ENCODE measurements around the gene ANKRD13D.
A peak's percentile ranks its signal among the peaks of the same experiment; 100 is the strongest.
"Not testable (repeated sequence)": the region's sequence is repeated elsewhere in the genome, so short reads cannot be mapped to it uniquely, and the experiment has no call there.

The ANKRD13D gene

DNA sequence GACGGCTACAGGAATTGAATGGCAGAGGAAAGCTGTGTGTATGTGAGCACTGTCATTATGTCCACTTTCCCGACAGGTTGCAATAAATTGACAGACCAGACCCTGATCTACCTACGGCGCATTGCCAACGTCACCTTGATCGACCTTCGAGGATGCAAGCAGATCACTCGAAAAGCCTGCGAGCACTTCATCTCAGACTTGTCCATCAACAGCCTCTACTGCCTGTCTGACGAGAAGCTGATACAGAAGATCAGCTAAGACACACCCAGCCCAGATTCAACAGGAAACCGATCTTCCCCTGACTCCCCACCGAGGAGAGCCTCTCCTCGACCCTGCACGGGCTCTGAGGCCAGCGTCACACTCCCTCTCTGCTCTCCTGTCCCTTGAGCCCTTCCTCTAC is 34.3 kb upstream of the ANKRD13D start:
- Mint-ChIP-seq H3K36me3 (peaks cover 72% of the 10 kb centered on the region), H3K4me3 (no peak overlapping the region), H3K4me1 (peaks cover 50% of the 10 kb centered on the region), H3K9me3 (no peaks in the 10 kb centered on the region), H3K27ac (peak overlapping the region; percentile 85), H3K27me3 (no peaks in the 10 kb centered on the region)
- CTCF ChIA-PET = interaction anchor here (1.1 to 5.3 kb wide), 4 partner anchors 8 to 173 kb away, joined by 3 to 36 read pairs (median 8); no protein-coding TSS in a partner anchor
- no peak for DNase-seq

DNA sequence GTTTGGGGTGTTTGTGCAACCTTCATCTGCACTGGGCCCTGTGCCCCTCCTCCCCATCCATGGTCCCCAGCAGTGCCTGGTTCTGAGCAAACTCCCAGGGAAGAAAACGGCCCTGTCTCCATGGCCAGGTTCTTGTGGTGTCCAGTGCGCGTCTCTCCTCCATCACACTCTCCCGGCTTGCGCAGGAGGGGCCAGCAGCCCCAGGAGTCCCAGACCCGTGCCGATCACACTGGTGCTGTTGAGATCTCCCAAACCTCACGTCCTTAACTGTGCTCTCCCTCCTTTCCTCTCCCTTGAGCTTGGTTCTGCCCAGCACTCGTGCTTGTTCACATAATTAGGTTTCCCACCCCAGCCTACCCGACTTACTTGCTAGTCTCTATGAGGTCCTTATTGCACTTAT is 33.8 kb upstream of the ANKRD13D start:
- Mint-ChIP-seq H3K4me1 (peaks cover 51% of the 10 kb centered on the region), H3K27me3 (no peaks in the 10 kb centered on the region), H3K27ac (no peak overlapping the region), H3K4me3 (no peak overlapping the region), H3K36me3 (peaks cover 66% of the 10 kb centered on the region), H3K9me3 (no peaks in the 10 kb centered on the region)
- no peak for DNase-seq
- CTCF ChIA-PET = no interaction called here

GRCh38 chr11:67255864-67256263 is 33.2 kb upstream of the ANKRD13D start:
- no peaks in the 10 kb centered on the region for H3K9me3 Mint-ChIP-seq
- peaks cover 51% of the 10 kb centered on the region for H3K4me1 Mint-ChIP-seq
- no peak overlapping the region for H3K4me3 Mint-ChIP-seq
- H3K36me3 Mint-ChIP-seq = peaks cover 61% of the 10 kb centered on the region
- no peak for DNase-seq
- no peak overlapping the region for H3K27ac Mint-ChIP-seq
- CTCF ChIA-PET = no interaction called here
- H3K27me3 Mint-ChIP-seq = no peaks in the 10 kb centered on the region

GRCh38 chr11:67256477-67257135 is 32.5 kb upstream of the ANKRD13D start:
- DNase-seq = no peak
- peaks cover 55% of the 10 kb centered on the region for H3K36me3 Mint-ChIP-seq
- peaks cover 52% of the 10 kb centered on the region for H3K4me1 Mint-ChIP-seq

DNA sequence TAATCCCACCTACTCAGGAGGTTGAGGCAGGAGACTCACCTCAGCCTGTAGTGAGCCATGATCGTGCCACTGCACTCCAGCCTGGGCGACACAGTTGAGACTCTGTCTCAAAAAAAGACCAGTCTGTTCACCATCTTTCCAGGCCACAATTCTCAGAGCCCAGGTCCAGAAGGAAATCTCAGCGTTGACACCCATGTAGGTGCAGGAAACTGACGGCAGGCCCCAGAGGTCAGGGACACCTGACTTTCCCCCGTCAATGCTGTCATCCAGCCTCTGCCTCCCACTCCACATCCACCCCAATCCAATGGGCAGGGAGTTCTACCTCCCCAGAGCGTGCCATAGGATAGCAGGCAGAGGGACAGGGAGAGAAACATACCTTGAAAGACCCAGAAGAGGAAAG is 28.7 kb upstream of the ANKRD13D start:
- CTCF ChIA-PET = no interaction called here
- peaks cover 10% of the 10 kb centered on the region for H3K27me3 Mint-ChIP-seq
- no peaks in the 10 kb centered on the region for H3K9me3 Mint-ChIP-seq
- H3K4me1 Mint-ChIP-seq = peaks cover 48% of the 10 kb centered on the region
- no peak overlapping the region for H3K4me3 Mint-ChIP-seq
- H3K27ac Mint-ChIP-seq = no peak overlapping the region
- H3K36me3 Mint-ChIP-seq = peaks cover 20% of the 10 kb centered on the region
- peak; percentile 17 for DNase-seq

More at GRCh38 chr11:67256477-67257135, 32.5 kb upstream of the ANKRD13D start:
- Mint-ChIP-seq H3K27ac (peak overlapping the region; percentile 52), H3K4me3 (no peak overlapping the region), H3K27me3 (peaks cover 7% of the 10 kb centered on the region), H3K9me3 (no peaks in the 10 kb centered on the region)
- CTCF ChIA-PET = no interaction called here

DNA sequence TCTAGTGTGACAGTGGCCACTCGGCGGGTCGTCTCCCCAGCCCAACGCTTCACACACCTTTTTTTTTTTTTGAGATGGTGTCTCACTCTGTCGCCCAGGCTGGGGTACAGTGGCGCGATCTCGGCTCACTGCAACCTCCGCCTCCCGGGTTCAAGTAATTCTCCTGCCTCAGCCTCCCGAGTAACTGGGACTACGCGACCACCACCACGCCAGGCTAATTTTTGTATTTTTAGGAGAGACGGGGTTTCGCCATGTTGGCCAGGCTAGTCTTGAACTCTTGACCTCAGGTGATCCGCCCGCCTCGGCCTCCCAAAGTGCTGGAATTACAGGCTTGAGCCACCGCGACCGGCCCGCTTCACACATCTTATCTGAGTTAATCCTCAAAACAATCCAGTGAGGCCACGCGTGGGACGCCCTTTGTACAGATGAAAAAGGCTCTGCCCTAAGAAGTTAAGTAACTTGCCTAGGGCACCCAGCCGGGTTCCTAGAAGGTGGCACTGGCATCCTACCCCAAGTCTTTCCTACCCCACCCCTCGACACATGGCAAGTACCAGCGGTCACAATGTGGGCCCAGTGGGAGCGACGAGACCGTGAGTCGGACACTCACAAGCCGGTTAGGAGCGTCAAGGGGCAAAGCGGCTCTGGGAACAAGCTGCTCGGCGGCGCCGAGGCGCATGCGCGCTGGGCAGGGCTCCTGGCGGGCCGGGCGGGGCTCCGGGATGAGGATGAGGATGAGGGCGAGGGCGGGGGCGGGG is 28.0 kb upstream of the ANKRD13D start:
- CTCF ChIA-PET = interaction anchor here (1.0 to 4.9 kb wide), 11 partner anchors 10 to 121 kb away, joined by 4 to 117 read pairs (median 7); partner anchors contain the start of genes ANKRD13D and POLD4
- Mint-ChIP-seq H3K36me3 (peaks cover 13% of the 10 kb centered on the region), H3K4me1 (peaks cover 49% of the 10 kb centered on the region), H3K4me3 (peak overlapping the region; percentile 58), H3K27me3 (peaks cover 10% of the 10 kb centered on the region)
- not testable (repeated sequence) for H3K9me3 Mint-ChIP-seq, H3K27ac Mint-ChIP-seq
- DNase-seq = peak; percentile 66

DNA sequence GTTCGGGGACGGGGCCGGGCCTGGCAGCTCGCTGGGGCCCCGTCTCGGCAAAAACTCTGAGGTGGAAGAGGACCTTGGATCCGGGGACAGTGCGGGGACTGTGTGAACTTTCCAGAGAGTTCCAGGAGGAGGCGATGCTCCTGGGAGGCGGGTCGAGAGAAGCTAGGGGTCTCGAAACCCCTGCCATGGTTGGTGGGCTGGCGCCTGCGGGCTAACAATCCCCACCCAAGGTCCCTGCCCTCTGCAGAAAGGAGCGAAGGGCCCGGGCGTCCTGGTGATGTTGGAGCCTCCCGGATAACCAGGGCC is 27.5 kb upstream of the ANKRD13D start:
- CTCF ChIA-PET = interaction anchor here (0.9 to 4.9 kb wide), 17 partner anchors 9 to 123 kb away, joined by 3 to 117 read pairs (median 7); partner anchors contain the start of genes ANKRD13D, CLCF1 and POLD4
- no peak overlapping the region for H3K4me3 Mint-ChIP-seq
- no peaks in the 10 kb centered on the region for H3K9me3 Mint-ChIP-seq
- H3K27me3 Mint-ChIP-seq = peaks cover 10% of the 10 kb centered on the region
- H3K4me1 Mint-ChIP-seq = peaks cover 49% of the 10 kb centered on the region
- no peak for DNase-seq
- no peak overlapping the region for H3K27ac Mint-ChIP-seq
- H3K36me3 Mint-ChIP-seq = peaks cover 11% of the 10 kb centered on the region

DNA sequence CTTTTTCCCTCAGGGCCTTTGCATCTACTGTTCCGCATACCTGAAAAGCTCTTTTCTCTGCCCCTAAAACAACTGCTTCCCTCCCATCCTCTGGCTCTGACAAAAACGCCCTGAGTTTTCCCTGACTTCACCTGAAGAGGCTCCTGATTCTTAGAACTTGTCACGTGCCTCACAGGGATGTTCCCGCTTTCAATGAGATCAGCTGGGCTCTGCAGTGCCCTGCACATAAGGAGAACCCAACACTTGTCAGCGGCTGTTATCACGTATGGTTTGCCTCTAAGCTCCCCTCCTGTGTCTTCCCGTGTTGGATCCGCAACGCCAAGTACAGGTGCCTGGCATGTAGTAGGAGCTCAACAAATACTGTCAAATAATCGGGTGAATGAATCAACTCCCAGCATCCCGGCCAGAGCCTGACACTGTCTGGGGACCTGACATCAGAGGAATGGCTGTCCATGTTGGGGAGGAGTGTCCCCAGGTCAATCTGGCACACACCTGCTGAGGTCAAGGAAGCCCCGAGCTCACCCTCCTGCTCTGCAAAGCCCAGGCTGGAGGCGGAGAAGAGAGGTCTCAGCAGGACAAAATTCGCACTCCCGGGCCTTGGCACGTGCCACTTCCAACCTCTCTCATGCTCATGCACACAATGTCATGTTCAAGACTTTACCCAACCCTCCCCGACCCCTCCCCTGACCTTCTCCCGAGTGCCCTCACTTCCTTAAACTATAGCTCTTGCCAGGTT is 27.0 kb upstream of the ANKRD13D start:
- H3K36me3 Mint-ChIP-seq = peaks cover 7% of the 10 kb centered on the region
- peaks cover 10% of the 10 kb centered on the region for H3K27me3 Mint-ChIP-seq
- DNase-seq = peak; percentile 20
- H3K27ac Mint-ChIP-seq = peak overlapping the region; percentile 73
- CTCF ChIA-PET = interaction anchor here (0.8 to 4.9 kb wide), 21 partner anchors 9 to 122 kb away, joined by 3 to 117 read pairs (median 6); partner anchors contain the start of genes ANKRD13D, CLCF1 and POLD4
- peaks cover 47% of the 10 kb centered on the region for H3K4me1 Mint-ChIP-seq
- H3K4me3 Mint-ChIP-seq = peak overlapping the region; percentile 45
- no peaks in the 10 kb centered on the region for H3K9me3 Mint-ChIP-seq

DNA sequence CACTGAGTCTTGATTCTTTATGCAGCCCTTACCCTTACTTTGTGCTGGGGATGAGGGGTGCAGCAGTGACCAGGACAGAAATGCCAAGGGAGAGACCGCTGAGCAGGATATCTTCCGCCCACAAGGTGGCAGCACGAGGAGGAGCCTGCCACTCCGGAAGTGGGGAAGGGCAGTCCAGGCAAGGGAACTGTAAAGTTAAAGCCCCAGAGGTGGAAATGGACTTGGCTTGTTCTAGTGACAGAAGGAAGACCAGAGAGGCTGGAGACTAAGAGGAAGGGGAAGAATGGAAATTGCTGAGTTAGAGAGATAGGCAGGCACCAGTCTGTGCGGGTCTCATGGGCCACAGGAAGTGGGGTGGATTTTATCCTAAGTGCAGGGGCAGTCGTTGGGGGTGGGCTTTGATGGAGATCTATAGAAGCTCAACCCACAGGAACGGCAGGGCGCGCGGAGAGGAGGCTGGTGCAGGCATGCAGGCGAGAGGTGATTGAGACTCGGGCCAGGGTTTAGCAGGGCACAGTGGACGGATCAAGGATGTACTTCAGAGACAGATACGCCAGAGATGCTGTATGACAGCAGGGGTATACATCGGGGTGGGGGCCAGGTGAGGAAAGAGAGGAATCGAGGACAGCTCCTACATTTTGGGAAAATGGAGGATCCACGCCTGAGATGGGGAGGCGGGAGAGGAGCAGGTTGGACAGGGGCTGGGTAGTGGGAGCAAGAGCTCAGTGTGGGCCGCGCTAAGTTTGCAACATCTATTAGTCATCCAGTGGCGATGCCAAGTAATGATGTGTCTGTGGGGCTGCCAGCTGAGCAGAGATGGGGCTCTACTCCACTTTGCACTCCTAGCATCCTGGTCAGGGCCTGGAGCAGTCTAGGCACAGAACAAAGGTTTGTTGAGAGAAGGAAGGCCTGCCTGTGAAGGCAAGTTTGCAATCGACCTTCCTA is 26.1 kb upstream of the ANKRD13D start:
- CTCF ChIA-PET = interaction anchor here (0.6 to 4.9 kb wide), 23 partner anchors 8 to 121 kb away, joined by 3 to 117 read pairs (median 7); partner anchors contain the start of genes CLCF1, POLD4 and SSH3
- Mint-ChIP-seq H3K9me3 (no peaks in the 10 kb centered on the region), H3K27me3 (peaks cover 10% of the 10 kb centered on the region), H3K27ac (peak overlapping the region; percentile 73), H3K36me3 (peaks cover 12% of the 10 kb centered on the region), H3K4me1 (peaks cover 47% of the 10 kb centered on the region), H3K4me3 (peak overlapping the region; percentile 24)
- peak; percentile 85 for DNase-seq

DNA sequence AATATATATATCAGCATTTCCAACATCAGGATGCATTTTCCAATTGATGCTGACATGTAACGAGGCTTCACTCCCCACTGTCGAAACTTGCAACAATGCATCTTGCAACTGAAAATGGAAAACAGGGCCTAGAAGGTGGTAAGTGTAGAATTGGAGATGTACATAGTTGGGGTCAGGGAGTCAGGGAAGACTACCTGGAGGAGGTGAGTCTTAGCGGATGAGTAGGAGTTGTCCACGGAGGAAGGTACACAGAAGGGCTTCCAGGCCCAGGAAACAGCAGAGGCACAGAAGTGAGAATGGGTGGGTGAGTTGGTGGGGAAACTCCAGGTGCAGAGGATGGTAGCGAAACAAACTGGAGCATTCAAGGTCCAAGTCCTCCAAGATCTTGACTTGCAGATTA is 24.8 kb upstream of the ANKRD13D start:
- Mint-ChIP-seq H3K27ac (no peak overlapping the region), H3K36me3 (peaks cover 24% of the 10 kb centered on the region), H3K4me1 (peaks cover 56% of the 10 kb centered on the region), H3K27me3 (peaks cover 10% of the 10 kb centered on the region), H3K9me3 (no peaks in the 10 kb centered on the region), H3K4me3 (peak overlapping the region; percentile 4)
- CTCF ChIA-PET = interaction anchor here (0.6 to 4.9 kb wide), 7 partner anchors 13 to 291 kb away, joined by 3 to 117 read pairs (median 7); partner anchors contain the start of gene SSH3
- DNase-seq = peak; percentile 21

DNA sequence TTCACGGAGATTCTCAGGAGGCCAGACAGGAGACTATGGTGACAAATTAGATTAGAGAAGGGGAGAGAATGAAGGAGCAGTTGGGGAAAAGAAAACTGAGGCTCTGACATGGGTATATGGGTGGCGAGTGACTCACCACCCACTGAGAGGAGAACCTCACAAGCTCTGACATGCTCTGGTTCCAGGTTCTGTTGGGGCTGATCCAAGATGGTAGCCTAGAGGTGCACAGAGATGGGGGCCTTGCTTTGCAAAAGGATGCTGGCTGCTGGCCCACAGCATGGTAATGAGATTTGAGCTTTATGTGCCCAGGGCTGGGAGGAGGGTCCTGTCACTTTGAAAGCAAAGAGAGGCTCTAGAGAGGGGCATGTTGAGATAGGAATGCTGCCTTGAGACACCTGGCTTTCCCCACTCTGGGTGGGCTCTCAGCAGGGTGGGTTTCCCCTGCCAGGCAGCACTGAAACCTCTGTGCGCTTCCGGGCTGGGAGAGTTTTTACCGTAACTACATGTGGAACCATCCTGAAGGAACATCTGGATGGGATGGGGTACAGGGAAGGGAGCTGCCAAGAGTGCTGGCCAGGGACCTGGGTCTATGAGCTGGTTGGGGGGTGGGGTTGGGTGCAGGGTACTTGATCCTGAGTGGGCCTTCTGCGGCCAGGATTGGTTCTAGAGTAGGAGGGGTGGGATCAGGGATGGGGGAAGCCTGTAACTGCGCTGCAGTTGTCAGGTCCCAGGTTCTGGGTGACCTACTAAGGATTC is 24.0 kb upstream of the ANKRD13D start:
- H3K27me3 Mint-ChIP-seq = peaks cover 10% of the 10 kb centered on the region
- H3K36me3 Mint-ChIP-seq = peaks cover 28% of the 10 kb centered on the region
- peaks cover 62% of the 10 kb centered on the region for H3K4me1 Mint-ChIP-seq
- DNase-seq = peak; percentile 23
- CTCF ChIA-PET = interaction anchor here (0.7 to 4.9 kb wide), 10 partner anchors 12 to 117 kb away, joined by 3 to 117 read pairs (median 5); partner anchors contain the start of gene SSH3
- H3K9me3 Mint-ChIP-seq = no peaks in the 10 kb centered on the region
- H3K4me3 Mint-ChIP-seq = peak overlapping the region; percentile 75
- peak overlapping the region; percentile 78 for H3K27ac Mint-ChIP-seq

DNA sequence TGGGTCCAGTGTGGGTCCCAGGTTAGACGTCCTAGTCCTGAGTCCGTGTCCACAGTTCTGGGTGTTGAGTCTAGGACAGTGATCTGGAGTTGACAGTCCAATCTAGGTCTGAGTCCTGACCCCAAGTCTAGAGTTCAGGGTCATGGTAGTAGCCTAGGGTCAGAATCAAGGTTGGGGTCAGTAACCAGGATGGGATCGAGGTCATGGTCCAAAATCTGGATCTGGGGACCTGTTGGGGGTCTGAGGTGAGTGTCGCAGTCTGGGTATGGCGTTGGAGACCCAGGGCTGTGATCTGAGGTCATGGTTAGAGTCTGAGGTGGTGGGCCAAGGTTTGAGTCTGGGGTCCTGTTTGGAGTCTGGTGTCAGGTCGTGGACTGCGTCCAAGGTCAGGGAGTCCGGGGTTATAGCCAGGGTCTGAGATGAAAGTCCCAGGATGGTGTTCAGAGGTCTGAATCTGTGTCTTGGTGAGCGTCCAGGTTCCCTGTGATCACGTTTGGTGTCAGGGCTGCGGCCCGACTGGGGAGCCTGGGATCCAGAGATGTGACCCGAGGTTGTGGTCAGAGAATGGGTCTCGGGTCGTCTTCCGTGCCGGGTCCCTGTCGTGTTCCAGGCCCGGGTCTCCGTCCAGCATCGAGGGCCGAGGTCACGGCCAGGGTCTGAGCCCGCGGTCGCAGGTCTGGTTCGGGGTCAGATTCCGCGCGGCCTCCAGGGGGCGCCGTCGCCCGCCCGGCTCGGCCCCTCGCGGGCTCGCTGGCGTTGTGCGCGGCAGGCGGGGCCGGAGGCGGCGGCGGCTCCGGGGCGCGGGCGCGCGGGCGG is 23.3 kb upstream of the ANKRD13D start:
- DNase-seq = peak; percentile 79
- peaks cover 67% of the 10 kb centered on the region for H3K4me1 Mint-ChIP-seq
- H3K27me3 Mint-ChIP-seq = peaks cover 10% of the 10 kb centered on the region
- peak overlapping the region; percentile 75 for H3K4me3 Mint-ChIP-seq
- peaks cover 36% of the 10 kb centered on the region for H3K36me3 Mint-ChIP-seq
- H3K27ac Mint-ChIP-seq = peak overlapping the region; percentile 79
- H3K9me3 Mint-ChIP-seq = no peaks in the 10 kb centered on the region
- CTCF ChIA-PET = interaction anchor here (0.7 to 4.9 kb wide), 12 partner anchors 12 to 116 kb away, joined by 3 to 117 read pairs (median 5); no protein-coding TSS in a partner anchor
